LNCaP clone FGC (cell line): ENCODE results near the gene P4HA3.
A peak's percentile ranks its signal among the peaks of the same experiment; 100 is the strongest.
"Not testable (repeated sequence)": the region's sequence is repeated elsewhere in the genome, so short reads cannot be mapped to it uniquely, and the experiment has no call there.

Experiments
- DNase-seq: peaks from one replicate; pipeline ENCODE4 v3.0.0-alpha.2; 2011; ENCODE audit warnings: low read depth
- H3K4me3 ChIP-seq: 2 replicates; pipeline ENCODE4 v1.5.1; 2011; ENCODE audit warnings: mild to moderate bottlenecking, low read depth, low read length, control low read depth
- CTCF ChIP-seq: IDR thresholded peaks from 2 replicates; pipeline ENCODE4 v1.5.1; 2012; ENCODE audit warnings: mild to moderate bottlenecking; ENCODE audit not compliant: control insufficient read depth, insufficient read depth; ENCODE audit errors: extremely low read depth

P4HA3 gene

GRCh38 chr11:74339619-74340018 lies 28.2 kb upstream of the P4HA3 start:
- no peak for TF ChIP-seq CTCF
- H3K4me3 ChIP-seq = no peak overlapping the region

DNA sequence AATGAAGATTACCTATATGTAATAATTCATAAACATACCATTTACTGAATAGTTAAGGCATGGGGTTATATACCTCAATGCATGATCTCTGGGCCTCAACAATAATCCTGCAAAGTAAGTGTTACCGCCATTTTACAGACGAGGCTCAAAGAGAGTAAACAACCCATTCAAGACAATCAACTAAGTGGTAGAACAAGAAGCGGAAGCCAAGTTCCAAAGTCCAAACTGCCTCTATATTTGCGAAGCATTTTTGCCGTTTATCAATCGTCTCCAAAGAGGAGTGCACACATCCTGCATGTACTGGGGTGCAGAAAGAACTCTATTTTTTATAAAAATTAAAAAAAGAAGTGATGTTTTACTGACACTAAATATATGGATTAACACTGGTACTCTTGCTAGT lies 27.5 kb upstream of the P4HA3 start:
- no peak overlapping the region for H3K4me3 ChIP-seq
- DNase-seq = peak; percentile 1
- TF ChIP-seq CTCF = no peak

More at GRCh38 chr11:74339619-74340018, 28.2 kb upstream of the P4HA3 start:
- DNase-seq = no peak

- DNase-seq = no peak
- TF ChIP-seq CTCF = no peak
- no peak overlapping the region for H3K4me3 ChIP-seq
Observed at GRCh38 chr11:74333193-74333592, 21.8 kb upstream of the P4HA3 start.

DNA sequence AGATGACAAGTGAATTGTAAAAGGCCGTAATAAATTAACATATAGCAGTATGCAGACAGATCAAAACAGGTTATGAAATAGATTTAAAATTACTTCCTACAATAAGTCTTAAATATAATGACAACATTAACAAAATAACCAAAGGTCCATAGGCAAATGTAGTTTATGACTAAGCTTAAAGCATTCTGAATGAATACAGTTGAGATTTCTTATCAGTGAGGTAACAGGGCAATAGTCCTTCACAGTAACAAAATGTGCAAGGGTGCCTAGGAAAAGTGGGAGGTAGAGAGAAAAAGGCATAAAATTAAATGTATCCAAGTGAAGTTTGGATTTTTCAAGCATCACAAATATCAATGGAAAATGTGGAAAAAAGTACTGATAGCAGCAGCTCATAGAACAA lies 20.9 kb upstream of the P4HA3 start:
- TF ChIP-seq CTCF = no peak
- no peak overlapping the region for H3K4me3 ChIP-seq
- no peak for DNase-seq

- not testable (repeated sequence) for DNase-seq, H3K4me3 ChIP-seq
Observed at GRCh38 chr11:74331000-74331399, 19.6 kb upstream of the P4HA3 start.

GRCh38 chr11:74330075-74330858 lies 18.8 kb upstream of the P4HA3 start:
- H3K4me3 ChIP-seq = no peak overlapping the region
- no peak for TF ChIP-seq CTCF
- no peak for DNase-seq

DNA sequence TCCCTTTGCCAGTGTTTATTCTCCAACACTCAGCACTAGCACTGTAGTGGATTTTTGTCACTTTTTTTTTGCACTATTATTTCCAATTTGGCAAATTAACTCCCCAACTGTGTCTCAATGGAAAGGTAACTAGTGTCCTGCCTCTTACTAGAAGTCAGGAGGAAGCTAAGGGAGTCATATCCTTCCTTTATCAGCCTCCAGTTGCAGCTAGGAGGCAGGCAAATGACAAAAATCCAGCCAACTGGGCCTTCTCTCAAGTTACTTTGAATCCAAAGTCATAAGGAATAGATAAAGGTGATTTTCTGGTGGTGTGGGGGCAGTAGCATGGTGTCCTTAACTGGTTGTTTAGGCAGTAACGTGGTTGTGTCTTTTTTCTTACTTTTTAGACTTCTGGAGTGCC lies 15.6 kb upstream of the P4HA3 start:
- no peak for TF ChIP-seq CTCF
- DNase-seq = no peak
- no peak overlapping the region for H3K4me3 ChIP-seq
